Fibroblast of skin of abdomen (primary cell): ENCODE measurements around the gene ERCC4. TPM values are rescaled to one million over a fixed set of nuclear protein-coding genes. Genes with fewer than 3 reads are reported as not detected.
A peak's percentile ranks its signal among the peaks of the same experiment; 100 is the strongest.
"Not testable (repeated sequence)": the region's sequence is repeated elsewhere in the genome, so short reads cannot be mapped to it uniquely, and the experiment has no call there.

ENCODE experiments used
- DNase-seq: peaks from one replicate; pipeline ENCODE4 v3.0.0-alpha.2; 2013
- polyA plus RNA-seq, 2 experiments: library from polyadenylated mRNA; unstranded; fragments of 120-200 nt; gene quantifications; one replicate each; pipeline ENCODE4 v1.2.1, GENCODE V29; 2013; ENCODE audit not compliant: insufficient read length in 2 of 2

ERCC4 gene
- 9.0 TPM for polyA plus RNA-seq (2013, experiment 1 of 2; ENCODE audit: insufficient read length)
- polyA plus RNA-seq (2013, experiment 2 of 2; ENCODE audit: insufficient read length) = 8.1 TPM

- peak; percentile 99 for DNase-seq
Observed at GRCh38 chr16:13919683-13920509, at the start of gene ERCC4. Gene ERCC4, plus strand, starts transcription at chr16:13920154. Its CDS starts 12 bp downstream, at chr16:13920166.

GRCh38 chr16:13873835-13874438 lies 46.0 kb upstream of the ERCC4 start:
- DNase-seq = peak; percentile 3

GRCh38 chr16:13875614-13876284 lies 44.2 kb upstream of the ERCC4 start:
- DNase-seq = no peak

- no peak for DNase-seq
Observed at GRCh38 chr16:13883276-13883675, 36.7 kb upstream of the ERCC4 start.

- DNase-seq = no peak
Observed at GRCh38 chr16:13883881-13884280, 36.1 kb upstream of the ERCC4 start.

- DNase-seq = no peak
Observed at GRCh38 chr16:13885700-13886099, 34.3 kb upstream of the ERCC4 start.

- DNase-seq = no peak
Observed at GRCh38 chr16:13886608-13887007, 33.3 kb upstream of the ERCC4 start.

- DNase-seq = not testable (repeated sequence)
Observed at GRCh38 chr16:13889323-13889722, 30.6 kb upstream of the ERCC4 start.

GRCh38 chr16:13892301-13892700 lies 27.7 kb upstream of the ERCC4 start:
- DNase-seq = no peak

GRCh38 chr16:13895516-13895915 lies 24.4 kb upstream of the ERCC4 start:
- DNase-seq = no peak

- no peak for DNase-seq
Observed at GRCh38 chr16:13896543-13897182, 23.3 kb upstream of the ERCC4 start.

GRCh38 chr16:13897806-13898205 lies 22.1 kb upstream of the ERCC4 start:
- no peak for DNase-seq

GRCh38 chr16:13898233-13898632 lies 21.7 kb upstream of the ERCC4 start:
- no peak for DNase-seq

GRCh38 chr16:13902052-13902451 lies 17.9 kb upstream of the ERCC4 start:
- DNase-seq = no peak

- DNase-seq = peak; percentile 45
Observed at GRCh38 chr16:13902677-13903076, 17.3 kb upstream of the ERCC4 start.

- no peak for DNase-seq
Observed at GRCh38 chr16:13904179-13904691, 15.7 kb upstream of the ERCC4 start.

- not testable (repeated sequence) for DNase-seq
Observed at GRCh38 chr16:13904822-13905221, 15.1 kb upstream of the ERCC4 start.

GRCh38 chr16:13906168-13907089 lies 13.5 kb upstream of the ERCC4 start:
- no peak for DNase-seq

- DNase-seq = no peak
Observed at GRCh38 chr16:13907431-13907830, 12.5 kb upstream of the ERCC4 start.

- DNase-seq = no peak
Observed at GRCh38 chr16:13909069-13909468, 10.9 kb upstream of the ERCC4 start.

- peak; percentile 15 for DNase-seq
Observed at GRCh38 chr16:13909872-13910303, 10.1 kb upstream of the ERCC4 start.
